AG08396 (cell line): ENCODE measurements around the gene RASAL2.
"Not testable (repeated sequence)": the region's sequence is repeated elsewhere in the genome, so short reads cannot be mapped to it uniquely, and the experiment has no call there.

Experiments
- DNase-seq: peaks from one replicate; pipeline ENCODE4 v3.0.0; 2012; ENCODE audit warnings: low spot score, mixed read lengths

Gene RASAL2

DNA sequence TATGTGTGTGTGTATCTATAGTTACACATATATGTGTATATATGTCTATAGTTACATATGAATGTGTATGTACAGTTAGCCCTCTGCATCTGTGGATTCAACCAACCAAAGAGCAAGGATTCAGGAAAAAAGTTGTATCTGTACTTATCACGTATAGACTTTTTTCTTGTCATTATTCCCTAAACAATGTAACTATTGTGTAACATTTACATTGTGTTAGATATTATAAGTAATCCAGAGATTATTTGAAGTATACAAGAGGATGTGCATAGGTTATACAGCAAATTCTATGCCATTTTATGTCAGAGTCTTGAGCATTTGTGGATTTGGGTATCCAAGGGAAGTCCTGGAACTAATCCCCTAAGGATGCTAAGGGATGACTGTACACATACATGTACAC lies 71.3 kb downstream of the RASAL2 start:
- no peak for DNase-seq

DNA sequence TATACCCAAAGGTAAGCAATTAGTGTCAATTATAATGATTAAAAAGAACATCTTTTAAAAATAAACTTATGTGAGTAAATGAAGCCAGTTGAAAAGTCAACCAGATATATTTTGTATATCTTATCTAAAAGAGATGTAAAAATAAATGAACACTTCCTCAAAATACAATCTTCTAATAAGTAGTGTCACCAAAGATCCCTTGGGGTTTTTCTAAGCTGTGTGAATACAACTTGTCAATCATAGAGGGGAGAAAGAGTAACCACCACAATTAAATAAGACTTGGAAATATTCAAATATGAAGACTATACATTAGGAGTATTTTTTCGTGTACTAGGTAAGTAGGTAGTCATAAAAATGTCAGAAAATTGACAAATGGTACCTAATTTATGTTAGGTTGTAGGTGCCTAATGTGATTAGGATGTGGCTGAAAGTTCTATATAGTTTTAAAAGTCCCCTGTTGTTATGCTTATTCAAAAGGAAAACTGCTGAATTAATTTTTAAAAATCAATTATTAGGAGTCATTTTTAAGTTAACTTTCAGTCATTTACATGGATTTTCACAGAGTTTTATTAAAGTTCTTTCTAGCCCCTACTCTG lies 72.6 kb downstream of the RASAL2 start:
- no peak for DNase-seq

DNA sequence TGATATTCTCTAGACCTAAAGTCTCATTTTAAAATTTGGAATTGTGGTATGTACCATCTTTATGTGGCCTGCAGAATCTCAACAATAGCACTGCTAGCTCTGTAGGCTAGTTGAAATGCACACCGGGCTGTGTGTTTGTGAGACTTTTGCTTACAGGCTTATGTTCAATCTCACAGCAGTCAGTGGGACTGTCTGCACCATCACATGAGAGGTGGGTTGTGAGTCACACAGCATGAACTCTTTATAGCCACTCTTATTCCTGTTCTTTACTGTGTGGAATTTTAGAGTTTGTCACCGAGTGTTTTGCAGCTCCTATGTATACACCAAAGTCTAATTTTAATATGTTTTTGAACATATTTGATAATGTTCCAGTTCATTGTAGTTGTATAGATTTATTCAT lies 74.6 kb downstream of the RASAL2 start:
- peak; percentile 16 for DNase-seq

DNA sequence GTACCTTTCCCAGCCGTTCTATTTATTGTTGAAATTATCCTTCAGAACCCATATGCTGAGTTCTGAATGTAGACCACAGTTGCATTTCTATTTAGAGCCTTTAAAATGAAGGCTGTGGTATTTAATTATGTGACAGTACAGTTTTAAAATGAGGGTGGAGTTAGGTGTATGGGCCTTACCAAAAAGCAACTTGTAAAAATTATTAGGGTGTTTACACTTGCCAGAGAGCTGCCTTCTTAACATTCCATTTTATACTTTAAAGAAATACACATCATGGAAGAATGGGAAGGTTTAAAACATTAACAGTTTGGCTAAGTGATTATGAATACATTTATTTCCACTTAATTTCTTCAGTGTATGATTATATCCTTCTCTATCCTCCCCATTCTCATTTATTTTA lies 75.7 kb downstream of the RASAL2 start:
- no peak for DNase-seq

DNA sequence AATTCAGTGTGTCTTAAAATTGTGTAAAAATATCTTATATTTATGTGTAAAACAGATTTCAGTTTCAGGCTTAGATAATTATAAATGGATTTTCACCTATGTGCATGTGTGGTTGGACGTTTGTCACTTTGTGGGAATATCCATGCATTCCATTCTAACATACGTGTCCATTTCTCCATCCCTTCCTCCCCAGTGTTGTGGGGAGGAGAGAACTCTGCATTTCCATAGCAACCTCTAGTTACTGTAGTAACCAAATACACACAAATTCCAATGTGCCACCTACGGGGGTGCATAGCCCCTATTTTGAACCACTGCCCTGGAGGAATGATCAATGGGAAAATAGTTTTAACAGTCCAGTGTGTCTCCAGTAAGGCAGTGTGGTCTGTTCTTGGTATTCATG lies 79.0 kb downstream of the RASAL2 start:
- DNase-seq: peak; percentile 26

DNA sequence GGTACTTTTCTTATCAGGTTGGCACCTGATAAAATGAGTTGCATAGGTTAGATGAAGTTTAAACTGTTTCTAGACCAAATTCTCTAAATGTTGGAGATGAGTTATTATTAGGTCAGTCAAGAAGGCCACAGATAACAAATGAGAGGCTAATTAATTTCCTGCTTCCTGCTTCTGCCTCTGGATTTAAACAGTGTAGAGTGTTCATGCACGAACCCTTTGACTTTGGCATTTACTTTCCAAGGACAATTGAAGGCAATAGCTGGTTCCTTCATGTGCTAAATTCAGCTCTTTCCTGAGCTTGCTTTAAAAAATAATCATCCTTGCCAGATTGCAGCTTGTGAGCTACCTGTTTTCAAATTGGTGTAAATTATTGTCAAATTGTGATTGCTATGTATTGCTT lies 80.6 kb downstream of the RASAL2 start:
- no peak for DNase-seq

DNA sequence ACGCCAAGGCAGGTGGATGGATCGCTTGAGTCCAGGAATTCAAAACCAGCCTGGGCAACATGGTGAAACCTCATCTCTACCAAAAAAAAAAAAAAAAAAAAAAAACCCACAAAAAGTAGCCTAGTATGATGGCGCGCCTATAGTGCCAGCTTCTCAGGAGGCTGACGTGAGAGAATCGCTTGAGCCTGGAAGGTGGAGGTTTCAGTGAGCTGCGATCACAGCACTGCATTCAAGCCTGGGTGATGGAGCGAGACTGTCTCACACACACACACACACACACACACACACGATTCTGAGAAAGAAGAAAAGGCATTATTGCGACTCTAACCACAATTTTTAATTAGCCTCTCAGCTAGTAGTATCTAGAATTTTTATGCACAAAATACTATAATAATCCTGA lies 86.5 kb downstream of the RASAL2 start:
- no peak for DNase-seq

DNA sequence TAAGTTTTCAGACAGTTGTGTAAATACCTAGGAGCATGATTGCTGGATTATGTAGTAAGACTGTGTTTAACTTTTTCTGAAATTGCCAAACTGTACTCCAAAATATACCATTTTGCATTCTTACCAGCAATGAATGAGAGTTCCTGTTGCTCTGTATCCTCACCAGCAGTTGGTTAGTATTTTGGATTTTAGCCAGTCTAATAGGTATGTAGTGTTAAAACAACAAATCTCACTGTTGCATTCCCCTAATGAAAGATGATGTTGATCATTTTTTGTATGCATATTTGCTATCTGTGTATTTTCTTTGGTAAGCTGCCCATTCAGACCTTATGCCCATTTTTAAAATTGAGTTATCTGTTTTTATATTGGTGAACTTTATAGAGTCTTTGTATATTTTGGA lies 89.9 kb downstream of the RASAL2 start:
- no peak for DNase-seq

DNA sequence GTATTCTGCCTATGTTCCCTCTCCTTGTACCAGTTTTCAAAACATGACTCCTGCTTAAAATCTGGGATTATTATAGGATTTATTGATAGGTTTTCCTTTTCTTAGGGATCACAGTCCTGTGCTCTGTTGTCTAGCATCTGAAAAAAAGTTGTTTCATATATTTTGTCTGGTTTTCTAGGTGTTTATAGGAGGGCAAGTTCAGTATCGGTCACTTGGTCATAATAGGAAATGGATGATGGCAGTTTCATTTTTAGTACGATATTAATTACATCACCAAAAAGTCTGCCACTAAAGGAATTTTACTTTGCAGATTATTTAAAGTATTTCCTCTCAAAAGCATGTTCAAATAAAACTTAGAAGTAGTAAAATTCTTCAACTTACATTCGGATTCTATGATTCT lies 94.4 kb downstream of the RASAL2 start:
- no peak for DNase-seq

DNA sequence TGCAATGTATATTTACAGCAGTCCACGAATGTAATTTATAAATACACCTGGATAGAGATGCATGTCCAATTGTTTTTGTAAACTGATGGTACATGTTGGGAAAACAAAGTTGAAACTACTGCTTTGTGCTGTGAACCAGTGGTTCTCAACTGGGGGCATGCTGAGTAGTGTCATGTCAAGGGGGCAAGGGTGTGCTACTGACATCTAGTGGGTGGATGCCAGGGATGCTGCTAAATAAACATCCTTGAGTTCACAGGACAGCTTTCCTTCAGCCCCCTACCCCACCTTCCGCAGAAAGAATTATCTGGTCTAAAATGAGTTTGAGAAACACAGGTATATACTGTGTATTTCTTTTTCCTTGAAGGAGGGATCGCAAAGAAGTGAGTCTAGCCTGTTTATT lies 95.9 kb downstream of the RASAL2 start:
- DNase-seq: peak; percentile 3

DNA sequence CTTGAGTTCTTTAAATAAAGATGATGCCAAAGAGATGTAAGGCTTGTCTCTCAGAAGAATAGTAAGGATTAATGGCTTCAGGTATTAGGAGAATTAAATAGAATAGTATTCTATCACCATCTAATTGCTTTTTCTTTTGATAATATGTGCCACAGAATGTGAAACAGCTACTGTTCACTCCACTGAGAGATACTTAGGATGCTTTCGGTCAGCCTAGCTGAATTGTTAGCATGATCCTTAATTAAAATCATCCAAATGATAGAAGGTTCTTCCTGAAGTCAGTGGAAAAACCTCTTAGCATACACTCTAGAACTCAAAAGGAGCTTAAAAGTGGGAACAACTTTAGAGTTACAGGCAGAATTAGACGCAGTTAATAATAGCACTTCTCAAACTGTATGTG lies 97.0 kb downstream of the RASAL2 start:
- DNase-seq: no peak

DNA sequence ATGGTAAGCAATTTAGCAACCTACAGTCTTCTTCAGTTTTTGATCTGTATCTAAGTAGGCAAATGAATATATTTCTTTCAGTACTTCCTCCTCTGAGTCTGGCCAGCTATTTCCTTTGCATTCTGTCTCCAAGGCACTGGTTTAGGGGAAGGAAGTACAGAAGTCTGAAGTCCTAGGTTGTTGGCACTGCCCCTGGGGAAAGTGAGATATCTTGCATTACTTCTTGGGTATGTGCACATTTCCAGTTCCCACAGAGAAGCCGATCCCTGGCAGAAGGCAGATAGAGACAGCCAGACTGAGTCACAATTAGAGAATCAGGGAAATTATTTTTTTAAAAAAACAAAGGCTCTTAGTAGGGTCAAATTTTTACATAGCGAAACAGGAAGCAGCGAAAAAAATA lies 98.8 kb downstream of the RASAL2 start:
- DNase-seq: peak; percentile 43

DNA sequence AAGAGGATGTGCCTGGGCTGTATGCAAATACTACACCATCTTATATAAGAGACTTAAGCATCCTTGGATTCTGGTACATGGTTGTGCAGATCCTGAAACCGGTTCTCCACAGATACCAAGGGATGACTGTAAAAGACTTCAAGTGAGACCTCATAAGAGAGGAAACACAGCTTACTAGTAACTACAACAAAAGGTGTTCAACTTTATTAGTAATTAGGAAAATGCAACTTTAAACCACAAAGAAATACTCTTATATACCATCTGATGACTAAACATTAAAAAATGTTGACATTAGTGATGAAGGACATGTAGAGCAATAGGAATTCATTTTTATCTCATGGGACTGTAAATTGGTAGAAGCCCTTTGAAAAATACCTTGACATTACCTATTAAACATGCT lies 102.7 kb downstream of the RASAL2 start:
- no peak for DNase-seq

DNA sequence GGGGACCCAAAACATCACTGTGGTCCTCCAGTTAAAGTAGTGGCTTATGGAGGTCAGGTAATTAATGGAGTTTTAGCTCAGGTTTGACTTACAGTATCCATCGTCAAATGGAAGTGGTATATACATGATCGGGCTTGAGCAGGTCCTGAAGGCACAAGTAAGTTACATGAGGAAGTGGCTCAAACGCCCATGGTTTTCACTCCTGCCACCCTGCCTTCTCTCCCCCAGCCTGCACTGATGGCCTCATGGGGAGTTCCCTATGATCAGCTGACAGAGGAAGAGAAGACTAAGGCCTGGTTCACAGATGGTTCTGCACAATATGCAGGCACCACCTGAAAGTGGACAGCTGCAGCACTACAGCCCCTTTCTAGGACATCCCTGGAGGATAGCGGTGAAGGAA lies 108.2 kb downstream of the RASAL2 start:
- not testable (repeated sequence) for DNase-seq

DNA sequence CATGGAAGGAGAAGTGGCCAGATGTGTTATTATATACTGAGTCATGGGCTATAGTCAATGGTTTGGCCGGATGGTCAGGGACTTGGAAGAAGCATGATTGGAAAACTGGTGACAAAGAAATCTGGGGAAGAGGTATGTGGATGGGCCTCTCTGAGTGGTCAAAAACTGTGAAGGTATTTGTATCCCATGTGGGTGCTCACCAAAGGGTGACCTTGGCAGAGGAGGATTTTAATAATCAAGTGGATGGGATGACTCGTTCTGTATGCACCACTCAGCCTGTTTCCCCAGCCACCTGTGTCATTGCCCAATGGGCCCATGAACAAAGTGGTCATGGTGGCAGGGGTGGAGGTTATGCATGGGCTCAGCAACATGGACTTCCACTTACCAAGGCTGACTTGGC lies 108.6 kb downstream of the RASAL2 start:
- DNase-seq: not testable (repeated sequence)

DNA sequence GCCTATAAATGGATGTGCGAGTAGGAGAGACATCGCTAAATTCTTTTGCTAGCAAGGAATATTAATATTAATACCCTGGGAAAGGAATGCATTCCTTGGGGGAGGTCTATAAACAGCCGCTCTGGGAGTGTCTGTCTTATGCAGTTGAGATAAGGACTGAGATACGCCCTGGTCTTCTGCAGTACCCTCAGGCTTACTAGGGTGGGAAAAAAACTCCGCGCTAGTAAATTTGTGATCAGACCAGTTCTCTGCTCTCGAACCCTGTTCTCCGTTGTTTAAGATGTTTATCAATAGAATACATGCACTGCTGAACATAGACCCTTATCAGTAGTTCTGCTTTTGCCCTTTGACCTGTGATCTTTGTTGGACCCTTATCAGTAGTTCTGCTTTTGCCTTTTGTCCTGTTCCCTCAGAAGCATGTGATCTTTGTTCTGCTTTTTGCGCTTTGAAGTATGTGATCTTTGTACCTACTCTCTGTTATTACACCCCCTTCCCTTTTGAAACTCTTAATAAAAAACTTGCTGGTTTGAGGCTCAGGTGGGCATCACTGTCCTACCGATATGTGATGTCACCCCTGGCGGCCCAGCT lies 114.5 kb downstream of the RASAL2 start:
- not testable (repeated sequence) for DNase-seq

DNA sequence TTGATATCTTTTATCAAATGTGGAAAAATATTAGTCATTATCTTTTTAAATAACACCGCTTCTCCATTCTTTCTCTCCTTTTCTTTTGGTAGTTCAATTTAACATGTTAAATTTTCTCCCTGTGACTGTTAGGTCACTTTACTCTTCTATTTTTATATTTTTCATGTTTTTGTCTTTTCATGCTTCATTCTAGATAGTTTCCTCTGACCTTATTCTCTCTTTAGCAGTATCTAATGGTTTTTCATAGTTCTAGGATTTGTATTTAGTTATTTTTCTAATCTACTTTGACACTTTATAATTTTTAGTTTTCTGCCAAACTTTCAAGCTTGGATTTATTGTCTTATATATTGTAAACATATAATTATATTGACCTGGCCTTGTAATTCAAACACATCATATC lies 116.0 kb downstream of the RASAL2 start:
- no peak for DNase-seq

DNA sequence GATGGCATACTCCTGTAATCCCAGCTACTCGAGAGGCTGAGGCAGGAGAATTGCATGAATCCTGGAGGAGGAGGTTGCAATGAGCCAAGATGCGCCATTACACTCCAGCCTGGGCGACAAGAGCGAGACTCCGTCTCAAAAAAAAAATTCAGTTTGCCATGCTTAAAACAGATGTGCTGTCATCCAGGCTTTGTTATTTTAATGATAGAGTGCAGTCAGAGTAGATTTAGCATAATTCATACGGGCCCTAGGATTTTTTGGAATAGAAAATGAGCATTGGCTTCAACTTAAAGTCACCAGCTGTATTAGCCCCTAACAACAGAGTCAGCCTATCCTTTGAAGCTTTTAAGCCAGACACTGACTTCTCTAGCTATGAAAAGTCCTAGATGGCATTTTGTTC lies 124.6 kb downstream of the RASAL2 start:
- DNase-seq: no peak

DNA sequence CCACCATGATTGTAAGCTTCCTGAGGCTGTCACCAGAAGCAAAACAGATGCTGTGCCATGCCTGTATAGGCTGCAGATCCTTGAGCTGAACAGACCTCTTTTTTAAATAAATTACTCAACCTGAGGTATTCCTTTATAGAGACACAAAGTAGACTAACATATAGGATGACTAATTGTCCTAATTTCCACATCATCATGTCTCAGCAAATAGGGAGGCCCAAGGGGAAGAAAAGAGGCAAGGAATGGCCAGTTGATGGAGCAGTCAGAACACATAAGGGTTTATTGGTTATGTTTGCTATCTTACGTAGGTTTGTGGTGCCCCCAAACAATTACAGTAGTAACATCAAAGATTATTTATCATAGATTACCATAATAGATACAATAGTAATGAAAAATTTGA lies 126.2 kb downstream of the RASAL2 start:
- no peak for DNase-seq

DNA sequence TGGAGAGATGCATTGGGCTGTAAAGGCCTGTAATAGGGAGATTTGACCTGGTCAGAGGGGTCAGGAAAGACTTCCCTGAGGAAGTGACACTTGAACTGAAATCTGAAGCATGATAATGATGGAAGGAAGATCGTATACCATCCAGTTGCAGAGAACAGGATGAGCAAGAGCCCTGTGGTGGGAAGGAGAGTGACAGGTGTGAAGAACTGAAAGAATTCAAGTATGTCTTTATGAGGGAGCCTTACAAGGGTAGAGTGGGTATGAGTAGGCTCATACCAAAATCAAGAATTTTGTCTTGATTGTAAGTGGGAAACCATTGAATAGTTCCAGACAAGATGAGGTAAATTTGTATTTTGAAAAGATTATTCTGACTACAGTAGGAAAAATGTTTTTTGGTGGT lies 129.4 kb downstream of the RASAL2 start:
- DNase-seq: no peak

DNA sequence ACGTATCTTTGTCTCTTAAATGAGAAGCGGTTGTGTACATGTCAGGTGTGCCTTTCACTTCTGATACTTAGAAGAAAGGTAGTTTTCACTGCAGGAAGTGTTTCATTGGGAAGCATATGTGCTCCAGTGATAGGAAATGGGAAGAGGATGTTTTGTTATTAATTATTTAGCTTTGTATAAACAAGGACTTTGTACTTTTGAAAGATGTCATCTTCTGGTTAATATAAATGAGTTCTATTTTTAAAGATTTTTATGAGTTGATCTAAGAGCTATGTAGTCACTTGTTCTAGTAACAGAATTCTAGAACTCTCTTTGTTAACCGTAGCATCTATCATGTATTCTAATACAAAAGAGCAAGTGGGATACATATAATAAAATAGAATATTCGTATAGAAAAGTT lies 130.5 kb downstream of the RASAL2 start:
- no peak for DNase-seq

DNA sequence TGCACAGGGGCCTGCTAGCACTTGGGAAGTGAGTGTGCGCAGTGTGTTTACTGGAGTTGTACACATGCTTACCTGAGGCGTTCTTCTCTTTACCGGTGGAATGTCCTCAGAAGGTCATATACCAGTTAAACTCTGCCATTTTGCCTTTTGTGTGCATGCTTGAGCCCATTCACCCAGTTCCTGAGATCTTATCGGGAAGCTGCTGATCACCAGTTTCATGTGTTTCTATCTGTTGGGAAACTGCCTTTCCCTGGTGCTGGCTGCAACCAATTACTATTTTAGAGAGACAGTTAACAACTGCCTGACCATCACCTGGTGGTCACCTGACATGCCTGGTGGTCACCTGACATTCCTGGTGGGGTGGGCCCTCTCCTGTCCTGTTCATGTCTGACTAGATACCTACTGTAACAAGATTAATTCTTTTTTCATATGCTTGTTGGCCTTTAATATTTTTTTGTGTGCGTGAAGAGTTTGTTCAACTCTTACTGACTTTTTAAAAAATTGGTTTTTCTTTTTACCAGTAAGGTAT lies 137.0 kb downstream of the RASAL2 start:
- DNase-seq: no peak

DNA sequence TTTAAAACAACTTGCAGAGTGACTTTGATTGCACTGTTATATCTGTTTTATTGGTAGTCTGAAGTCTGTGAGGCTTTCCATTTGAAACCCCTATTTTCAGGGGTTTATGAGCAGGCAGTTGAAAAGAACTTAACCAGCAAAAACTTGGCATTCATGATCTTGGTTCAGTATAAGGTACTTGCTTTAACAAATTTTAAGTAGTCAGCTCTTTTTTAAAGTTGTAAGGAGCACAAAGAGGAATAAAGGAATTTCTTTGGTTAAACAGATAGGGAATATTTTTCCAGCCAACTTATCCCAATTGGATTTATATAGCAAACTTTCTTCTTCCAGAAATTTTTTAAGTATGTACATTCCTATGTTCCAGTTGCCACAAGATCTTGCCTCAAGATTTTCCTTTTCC lies 138.2 kb downstream of the RASAL2 start:
- DNase-seq: no peak

DNA sequence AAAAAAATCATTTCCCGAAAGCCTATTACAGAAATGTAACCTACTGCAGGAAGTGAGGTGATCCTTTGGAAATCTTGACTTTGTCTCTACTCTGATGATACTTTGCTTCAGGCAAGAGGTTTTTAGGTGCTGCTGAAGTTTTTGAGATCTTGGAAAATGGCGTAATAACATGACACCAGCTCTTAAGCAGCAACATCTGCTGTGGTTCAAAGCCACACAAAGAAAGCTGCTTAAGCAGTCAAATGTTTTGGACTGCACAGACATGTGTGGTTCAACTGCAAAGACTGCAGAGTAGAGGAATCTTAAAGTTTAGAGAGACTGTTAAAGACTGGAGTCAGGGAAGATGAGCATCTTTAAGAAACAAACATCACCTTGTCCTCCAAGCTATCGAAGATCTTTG lies 139.0 kb downstream of the RASAL2 start:
- DNase-seq: no peak
